Left lung (tissue), 10 donors: Measurements from ENCODE around the gene HIVEP2. TPM values are rescaled to one million over a fixed set of nuclear protein-coding genes. Genes with fewer than 3 reads are reported as not detected.

Experiments
- ATAC-seq: fragments of 200-7000 bp; cut with Tn5 transposase; one replicate; pipeline ENCODE4 v1.9.1; 2020; ENCODE audit warnings: moderate library complexity
- DNase-seq, 4 donors: peaks; one replicate each; pipeline ENCODE4 v3.0.0-alpha.2; 2013 to 2020
- H3K27ac ChIP-seq, 2 donors: fragments of 200-600 bp; sonication (generic) in 1 of 2; one replicate each; pipeline versions ENCODE4 v1.5.0 to v1.8.0; 2020 to 2021
- H3K27me3 ChIP-seq, 2 donors: fragments of 200-600 bp; sonication (generic) in 1 of 2; one replicate each; pipeline versions ENCODE4 v1.5.0 to v1.8.0; 2020 to 2021
- H3K36me3 ChIP-seq, 2 donors: fragments of 200-600 bp; sonication (generic) in 1 of 2; one replicate each; pipeline versions ENCODE4 v1.5.0 to v1.8.0; 2020 to 2021
- H3K4me1 ChIP-seq, 2 donors: fragments of 200-600 bp; one replicate each; pipeline ENCODE4 v1.8.0; 2021
- H3K4me3 ChIP-seq, 2 donors: fragments of 200-600 bp; sonication (generic) in 1 of 2; one replicate each; pipeline versions ENCODE4 v1.5.0 to v1.8.0; 2020 to 2021; ENCODE audit warnings: mild to moderate bottlenecking in 1 of 2
- H3K9me3 ChIP-seq, 2 donors: fragments of 200-600 bp; sonication (generic) in 1 of 2; one replicate each; pipeline versions ENCODE4 v1.5.0 to v1.8.0; 2020 to 2021
- intact Hi-C, 2 donors: fragments of 100-400 bp; cut with DNase I; formaldehyde crosslinking; loops; one replicate each; pipeline versions ENCODE4 v1.11.2 to v1.14.2; 2022
- polyA plus RNA-seq, 6 donors: library from polyadenylated mRNA; unstranded; fragments of 120-200 nt; gene quantifications; one replicate each; pipeline ENCODE4 v1.2.1, GENCODE V29; 2013; ENCODE audit not compliant: insufficient read length in 6 of 6
- total RNA-seq, 2 donors: library from RNA; stranded (reverse); fragmentation: NEBNext Ultra II Directional; extraction: Animal tissue kit (Norgen Biotek cat#: 25700); gene quantifications; one replicate each; pipeline ENCODE4 v1.2.1, GENCODE V29; 2021
- TF ChIP-seq, protein P1 (sequence below), 2 donors: fragments of 200-600 bp; sonication (generic) in 1 of 2; IDR thresholded peaks; one replicate each; pipeline versions ENCODE4 v1.5.0 to v1.8.0; 2021; ENCODE audit warnings: antibody characterized with exemption in 2 of 2
- donor health status: DM: no; HTN: yes; CAD: no.
- donor health status: DM: no; HTN: no; CAD: no.

The HIVEP2 gene
- total and polyA plus RNA-seq, 8 donors, result 11.5 to 16.6 (median 13.1) TPM

DNA sequence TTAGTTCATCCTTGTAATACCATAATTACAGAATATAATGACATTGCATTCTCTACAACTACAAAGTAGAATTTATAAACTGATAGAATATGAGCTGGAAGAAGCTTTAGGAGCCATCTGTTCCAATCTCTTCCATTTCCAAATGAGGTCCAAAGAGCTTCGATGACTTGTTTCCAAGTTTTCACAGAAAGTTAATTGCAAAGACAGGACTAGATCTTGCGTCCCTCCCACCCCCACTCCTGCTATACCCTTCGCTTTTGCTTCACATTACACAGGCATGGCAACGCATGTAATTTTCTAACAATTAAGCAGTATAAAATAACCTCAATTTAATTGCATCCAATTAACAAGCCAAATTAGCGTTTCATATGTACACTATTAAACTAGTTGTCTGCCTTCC lies 7.0 kb downstream of the HIVEP2 start:
- H3K4me3 ChIP-seq, result no peak overlapping the region
- H3K9me3 ChIP-seq, result no peaks in the 10 kb centered on the region
- intact Hi-C loops, result no loop called here
- ATAC-seq (no peak), DNase-seq (peak in 1 of 4 donors; percentile 41)
- TF ChIP-seq, protein P1, sequence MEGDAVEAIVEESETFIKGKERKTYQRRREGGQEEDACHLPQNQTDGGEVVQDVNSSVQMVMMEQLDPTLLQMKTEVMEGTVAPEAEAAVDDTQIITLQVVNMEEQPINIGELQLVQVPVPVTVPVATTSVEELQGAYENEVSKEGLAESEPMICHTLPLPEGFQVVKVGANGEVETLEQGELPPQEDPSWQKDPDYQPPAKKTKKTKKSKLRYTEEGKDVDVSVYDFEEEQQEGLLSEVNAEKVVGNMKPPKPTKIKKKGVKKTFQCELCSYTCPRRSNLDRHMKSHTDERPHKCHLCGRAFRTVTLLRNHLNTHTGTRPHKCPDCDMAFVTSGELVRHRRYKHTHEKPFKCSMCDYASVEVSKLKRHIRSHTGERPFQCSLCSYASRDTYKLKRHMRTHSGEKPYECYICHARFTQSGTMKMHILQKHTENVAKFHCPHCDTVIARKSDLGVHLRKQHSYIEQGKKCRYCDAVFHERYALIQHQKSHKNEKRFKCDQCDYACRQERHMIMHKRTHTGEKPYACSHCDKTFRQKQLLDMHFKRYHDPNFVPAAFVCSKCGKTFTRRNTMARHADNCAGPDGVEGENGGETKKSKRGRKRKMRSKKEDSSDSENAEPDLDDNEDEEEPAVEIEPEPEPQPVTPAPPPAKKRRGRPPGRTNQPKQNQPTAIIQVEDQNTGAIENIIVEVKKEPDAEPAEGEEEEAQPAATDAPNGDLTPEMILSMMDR (IDR thresholded peaks at IDR 0.05), result no peak
- H3K27ac ChIP-seq, result no peak overlapping the region
- no peaks in the 10 kb centered on the region for H3K36me3 ChIP-seq
- H3K4me1 ChIP-seq, result peaks cover 7 to 48% of the 10 kb centered on the region in 2 donors
- no peaks in the 10 kb centered on the region for H3K27me3 ChIP-seq

DNA sequence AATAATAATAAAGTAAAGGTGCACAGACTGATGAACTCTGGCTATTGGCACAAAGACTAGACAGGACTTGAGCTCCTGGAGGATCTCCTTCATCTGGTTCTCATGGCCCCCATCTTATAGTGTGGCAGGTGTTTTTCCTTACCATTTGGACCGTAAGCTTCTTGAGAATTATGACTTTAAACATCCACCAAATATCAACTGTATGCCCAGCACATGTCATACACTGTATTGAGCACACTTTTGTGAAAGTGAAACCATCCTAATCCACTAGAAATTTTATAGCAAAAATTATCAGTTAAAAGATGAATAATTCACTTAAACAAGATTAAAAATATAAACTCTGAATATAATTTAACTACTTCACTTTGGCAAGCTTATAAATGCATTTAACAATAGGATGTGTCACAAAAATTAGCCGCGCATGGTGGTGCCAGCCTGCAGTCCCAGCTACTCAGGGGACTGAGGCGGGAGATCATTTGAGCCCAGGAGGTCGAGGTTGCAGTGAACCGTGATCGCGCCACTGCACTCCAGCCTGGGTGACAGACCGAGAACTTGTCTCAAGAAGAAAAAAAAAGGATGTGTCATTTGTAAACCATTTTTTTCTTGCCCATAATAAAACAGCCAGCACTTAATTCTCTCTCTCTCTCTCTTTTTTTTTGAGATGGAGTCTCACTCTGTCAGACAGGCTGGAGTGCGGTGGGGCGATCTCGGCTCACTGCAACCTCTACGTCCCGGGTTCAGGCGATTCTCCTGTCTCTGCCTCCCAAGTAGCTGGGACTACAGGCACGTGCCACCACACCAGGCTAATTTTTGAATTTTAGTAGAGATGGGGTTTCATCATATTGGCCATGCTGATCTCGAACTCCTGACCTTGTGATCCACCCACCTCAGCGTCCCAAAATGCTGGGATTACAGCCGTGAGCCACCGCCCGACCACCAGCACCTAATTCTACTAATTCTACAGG lies 9.1 kb downstream of the HIVEP2 start:
- peaks cover 0 to 30% of the 10 kb centered on the region in 2 donors for H3K4me1 ChIP-seq
- no peaks in the 10 kb centered on the region for H3K36me3 ChIP-seq
- no peaks in the 10 kb centered on the region for H3K27me3 ChIP-seq
- TF ChIP-seq, protein P1 (IDR thresholded peaks at IDR 0.05), result no peak
- H3K9me3 ChIP-seq, result no peaks in the 10 kb centered on the region
- no peak overlapping the region for H3K4me3 ChIP-seq
- DNase-seq, result peak in 1 of 4 donors; percentile 53
- intact Hi-C loops, result no loop called here
- H3K27ac ChIP-seq, result no peak overlapping the region
- ATAC-seq, result no peak

DNA sequence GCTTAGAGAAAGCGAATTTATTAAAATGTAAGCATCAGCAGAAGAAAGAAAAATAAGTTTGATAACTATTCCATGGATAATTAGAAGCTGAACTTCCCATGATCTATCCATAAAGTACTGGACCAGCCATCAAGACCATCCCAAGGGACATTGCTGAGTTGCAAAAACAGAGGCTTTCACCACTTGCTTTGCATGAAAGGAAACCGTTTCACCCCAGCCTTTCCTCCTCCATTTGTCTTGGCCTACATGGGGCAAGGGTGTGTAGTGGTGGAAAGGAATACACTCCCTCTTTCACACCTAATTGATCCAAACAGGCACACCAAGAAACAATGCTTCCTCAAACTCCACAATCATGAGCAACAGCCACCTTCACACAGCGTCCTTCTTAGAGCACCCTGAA lies 10.4 kb downstream of the HIVEP2 start:
- DNase-seq (no peak), ATAC-seq (no peak)
- Histone ChIP-seq H3K4me3 (no peak overlapping the region), H3K9me3 (no peaks in the 10 kb centered on the region), H3K4me1 (peaks cover 0 to 24% of the 10 kb centered on the region in 2 donors), H3K27ac (no peak overlapping the region), H3K36me3 (no peaks in the 10 kb centered on the region), H3K27me3 (no peaks in the 10 kb centered on the region)
- intact Hi-C loops, result no loop called here
- TF ChIP-seq, protein P1 (IDR thresholded peaks at IDR 0.05), result no peak

DNA sequence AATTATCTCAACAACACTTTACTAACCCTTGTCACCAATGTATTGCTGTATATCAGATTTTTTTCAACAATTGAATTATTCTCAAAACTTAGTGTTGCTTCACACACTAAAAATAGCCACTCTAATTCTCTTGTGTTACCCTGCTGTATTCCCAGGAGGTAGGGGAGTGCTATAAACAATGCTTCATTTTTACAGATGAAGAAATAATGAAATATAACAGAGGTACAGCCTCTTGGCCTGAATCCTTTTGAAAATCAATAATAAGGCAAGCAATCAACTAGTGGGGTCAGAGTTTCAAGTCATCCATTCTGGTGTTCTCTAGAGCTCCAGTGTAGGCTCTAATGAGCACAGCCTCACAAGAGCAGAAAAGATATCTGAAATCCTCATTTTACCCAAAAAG lies 10.9 kb downstream of the HIVEP2 start:
- no peaks in the 10 kb centered on the region for H3K36me3 ChIP-seq
- intact Hi-C loops, result no loop called here
- DNase-seq (no peak), ATAC-seq (no peak)
- no peaks in the 10 kb centered on the region for H3K9me3 ChIP-seq
- TF ChIP-seq, protein P1 (IDR thresholded peaks at IDR 0.05), result no peak
- H3K27ac ChIP-seq, result no peak overlapping the region
- no peak overlapping the region for H3K4me3 ChIP-seq
- H3K27me3 ChIP-seq, result no peaks in the 10 kb centered on the region
- H3K4me1 ChIP-seq, result peaks cover 0 to 24% of the 10 kb centered on the region in 2 donors

DNA sequence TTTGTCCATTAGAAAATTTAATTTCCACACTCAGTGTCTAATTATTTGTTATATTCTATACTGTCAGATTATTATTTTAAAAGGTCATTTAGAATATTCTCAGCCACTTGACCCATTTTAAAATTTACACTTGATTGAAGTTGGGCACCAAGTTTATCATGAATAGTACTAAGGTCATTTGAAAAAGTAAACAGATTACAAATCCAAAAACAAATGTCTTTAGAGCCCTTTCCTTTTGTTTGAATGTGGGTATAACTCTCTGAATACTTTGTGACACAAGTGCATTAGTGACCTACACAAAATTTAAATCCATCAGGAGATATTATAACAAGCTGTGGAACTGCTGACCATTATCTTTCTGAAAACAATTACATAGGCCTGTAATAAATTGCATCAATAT lies 11.3 kb downstream of the HIVEP2 start:
- DNase-seq, result no peak
- Histone ChIP-seq H3K36me3 (no peaks in the 10 kb centered on the region), H3K4me1 (peaks cover 0 to 28% of the 10 kb centered on the region in 2 donors), H3K27me3 (no peaks in the 10 kb centered on the region), H3K4me3 (no peak overlapping the region), H3K27ac (no peak overlapping the region), H3K9me3 (no peaks in the 10 kb centered on the region)
- ATAC-seq, result no peak
- intact Hi-C loops, result no loop called here
- TF ChIP-seq, protein P1 (IDR thresholded peaks at IDR 0.05), result no peak
